ENCODE results near the gene UPK1A. TPM values are rescaled to one million over a fixed set of nuclear protein-coding genes. Genes with fewer than 3 reads are reported as not detected.
A peak's percentile ranks its signal among the peaks of the same experiment; 100 is the strongest.

The UPK1A gene
- total and polyA plus RNA-seq, 8 donors: 0.18 to 0.48 (median 0.30) TPM; not detected in 4

GRCh38 chr19:35716801-35717664 lies 50.7 kb downstream of the UPK1A start:
- H3K27ac ChIP-seq: peak overlapping the region; percentile 83 to 90
- peaks cover 12 to 37% of the 10 kb centered on the region in 2 donors for H3K4me1 ChIP-seq
- no peaks in the 10 kb centered on the region for H3K27me3 ChIP-seq
- TF ChIP-seq CTCF (IDR thresholded peaks at IDR 0.05): peak; percentile 92 to 94
- DNase-seq (peak; percentile 83 to 97 (median 96)), ATAC-seq (peak; percentile 93)
- peak overlapping the region; percentile 58 to 95 for H3K4me3 ChIP-seq
- peaks cover 0 to 25% of the 10 kb centered on the region in 2 donors for H3K36me3 ChIP-seq
- no peaks in the 10 kb centered on the region for H3K9me3 ChIP-seq
- intact Hi-C loops (cut with DNase I): no loop called here

GRCh38 chr19:35717665-35718344 lies 51.5 kb downstream of the UPK1A start, which contains the start of gene KMT2B:
Gene KMT2B, plus strand, starts transcription at chr19:35718003. Its CDS starts 16 bp downstream, at chr19:35718019.
- intact Hi-C loops (cut with DNase I): no loop called here

GRCh38 chr19:35718345-35719041 lies 52.2 kb downstream of the UPK1A start:
- no peak for ATAC-seq
- intact Hi-C loops (cut with DNase I): no loop called here
- H3K27me3 ChIP-seq: no peaks in the 10 kb centered on the region
- TF ChIP-seq CTCF (IDR thresholded peaks at IDR 0.05): no peak
- H3K27ac ChIP-seq: peak overlapping the region; percentile 72 to 82
- DNase-seq: peak in 2 of 4 donors; percentile 54 to 88
- peak overlapping the region; percentile 81 to 95 for H3K4me3 ChIP-seq
- peaks cover 12 to 37% of the 10 kb centered on the region in 2 donors for H3K4me1 ChIP-seq
- H3K36me3 ChIP-seq: peaks cover 0 to 40% of the 10 kb centered on the region in 2 donors
- no peaks in the 10 kb centered on the region for H3K9me3 ChIP-seq

More at GRCh38 chr19:35717665-35718344, 51.5 kb downstream of the UPK1A start, which contains the start of gene KMT2B:
- Histone ChIP-seq H3K4me1 (peaks cover 12 to 37% of the 10 kb centered on the region in 2 donors), H3K36me3 (peaks cover 0 to 33% of the 10 kb centered on the region in 2 donors), H3K9me3 (no peaks in the 10 kb centered on the region), H3K27ac (peak within 1 kb of the TSS; percentile 83 to 90), H3K4me3 (peak within 1 kb of the TSS; percentile 81 to 95), H3K27me3 (no peaks in the 10 kb centered on the region)
- DNase-seq: peak in 2 of 4 donors; percentile 94 to 98
- TF ChIP-seq CTCF (IDR thresholded peaks at IDR 0.05): no peak
- peak; percentile 69 for ATAC-seq

GRCh38 chr19:35719402-35720162 lies 53.3 kb downstream of the UPK1A start:
- DNase-seq (peak in 1 of 4 donors; percentile 79), ATAC-seq (no peak)
- Histone ChIP-seq H3K4me3 (peak overlapping the region in 1 of 2 donors; percentile 95), H3K4me1 (peaks cover 12 to 37% of the 10 kb centered on the region in 2 donors), H3K27ac (no peak overlapping the region), H3K27me3 (no peaks in the 10 kb centered on the region), H3K9me3 (no peaks in the 10 kb centered on the region), H3K36me3 (peaks cover 0 to 51% of the 10 kb centered on the region in 2 donors)
- no peak for TF ChIP-seq CTCF (IDR thresholded peaks at IDR 0.05)
- intact Hi-C loops (cut with DNase I): no loop called here
